IPS-15b (cell line): Measurements from ENCODE around the gene ATL3.
"Not testable (repeated sequence)": the region's sequence is repeated elsewhere in the genome, so short reads cannot be mapped to it uniquely, and the experiment has no call there.

Source experiments
- H3K27me3 ChIP-seq: one replicate; pipeline ENCODE4 v1.6.1; 2013; ENCODE audit warnings: low read length; ENCODE audit not compliant: control insufficient read depth, insufficient read depth
- H3K36me3 ChIP-seq: one replicate; pipeline ENCODE4 v1.6.1; 2013; ENCODE audit warnings: low read length; ENCODE audit not compliant: control insufficient read depth, insufficient read depth
- H3K4me1 ChIP-seq: one replicate; pipeline ENCODE4 v1.6.1; 2013; ENCODE audit warnings: mild to moderate bottlenecking, low read length; ENCODE audit not compliant: control insufficient read depth, insufficient read depth
- H3K4me3 ChIP-seq: one replicate; pipeline ENCODE4 v1.5.1; 2013; ENCODE audit warnings: low read depth, low read length
- H3K9ac ChIP-seq: one replicate; pipeline ENCODE4 v1.6.1; 2013; ENCODE audit warnings: low read depth, mild to moderate bottlenecking, low read length
- H3K9me3 ChIP-seq: one replicate; pipeline ENCODE4 v1.6.1; 2013; ENCODE audit warnings: mild to moderate bottlenecking, low read length; ENCODE audit not compliant: control insufficient read depth, insufficient read depth

ATL3 gene

DNA sequence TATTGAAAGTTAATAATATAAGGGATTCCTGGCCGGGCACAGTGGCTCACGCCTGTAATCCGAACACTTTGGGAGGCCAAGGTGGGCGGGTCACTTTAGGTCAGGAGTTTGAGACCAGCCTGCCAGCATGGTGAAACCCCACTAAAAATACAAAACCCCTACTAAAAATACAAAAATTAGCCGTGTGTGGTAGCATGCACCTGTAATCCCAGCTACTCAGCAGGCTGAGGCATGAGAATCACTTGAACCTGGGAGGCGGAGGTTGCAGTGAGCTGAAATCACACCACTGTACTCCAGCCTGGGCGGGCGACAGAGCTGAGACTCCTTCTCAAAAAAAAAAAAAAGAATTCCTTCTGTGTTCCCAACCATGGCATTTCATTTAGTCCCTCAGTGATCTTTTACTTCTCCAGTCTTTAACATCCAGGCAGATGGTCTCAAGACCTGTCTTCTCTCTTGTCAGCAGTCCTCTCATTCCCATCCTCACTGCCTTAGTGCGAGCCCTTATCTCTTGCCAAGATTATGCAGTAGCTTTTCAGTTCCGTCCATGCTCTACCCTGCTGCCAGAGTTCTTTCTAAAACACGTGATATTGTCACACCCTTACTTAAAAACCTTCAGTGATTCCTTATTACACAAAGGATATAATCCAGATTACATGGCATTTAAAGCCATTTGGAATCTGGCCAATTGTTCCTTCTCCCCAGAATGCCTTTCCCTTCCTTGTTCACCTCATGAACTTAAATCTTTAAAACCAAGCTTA is 28.0 kb upstream of the ATL3 start:
- H3K9me3 ChIP-seq: no peaks in the 10 kb centered on the region
- H3K4me1 ChIP-seq: peaks cover 4% of the 10 kb centered on the region
- H3K36me3 ChIP-seq: no peaks in the 10 kb centered on the region
- no peaks in the 10 kb centered on the region for H3K27me3 ChIP-seq
- no peak overlapping the region for H3K4me3 ChIP-seq
- no peak overlapping the region for H3K9ac ChIP-seq

GRCh38 chr11:63694596-63694995 is 23.4 kb upstream of the ATL3 start:
- H3K4me3 ChIP-seq: no peak overlapping the region
- no peak overlapping the region for H3K9ac ChIP-seq
- H3K27me3 ChIP-seq: no peaks in the 10 kb centered on the region
- H3K9me3 ChIP-seq: no peaks in the 10 kb centered on the region
- H3K36me3 ChIP-seq: no peaks in the 10 kb centered on the region
- H3K4me1 ChIP-seq: peaks cover 8% of the 10 kb centered on the region

GRCh38 chr11:63687845-63688244 is 16.7 kb upstream of the ATL3 start:
- Histone ChIP-seq H3K9ac (no peak overlapping the region), H3K36me3 (no peaks in the 10 kb centered on the region), H3K4me1 (peaks cover 25% of the 10 kb centered on the region), H3K27me3 (no peaks in the 10 kb centered on the region), H3K9me3 (no peaks in the 10 kb centered on the region), H3K4me3 (no peak overlapping the region)

DNA sequence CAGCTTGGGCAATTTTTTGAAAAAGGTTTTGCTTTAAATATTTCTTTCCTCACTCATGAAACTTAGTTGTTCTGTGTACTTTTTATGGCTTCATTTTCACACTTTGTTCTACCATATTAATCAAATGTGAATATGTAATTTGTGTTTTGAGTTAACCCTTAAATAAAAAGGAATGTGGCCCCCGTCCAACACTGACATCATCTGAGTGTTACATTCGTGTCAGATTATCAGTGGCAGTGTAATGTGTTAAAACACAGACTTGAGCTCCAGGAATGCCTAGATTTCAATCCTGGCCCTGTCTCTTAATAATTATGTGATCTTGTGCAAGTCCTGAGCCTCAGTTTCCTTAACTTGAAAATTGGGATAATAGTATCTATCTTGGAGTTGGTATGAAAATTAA is 15.8 kb upstream of the ATL3 start:
- no peak overlapping the region for H3K9ac ChIP-seq
- H3K4me3 ChIP-seq: no peak overlapping the region

DNA sequence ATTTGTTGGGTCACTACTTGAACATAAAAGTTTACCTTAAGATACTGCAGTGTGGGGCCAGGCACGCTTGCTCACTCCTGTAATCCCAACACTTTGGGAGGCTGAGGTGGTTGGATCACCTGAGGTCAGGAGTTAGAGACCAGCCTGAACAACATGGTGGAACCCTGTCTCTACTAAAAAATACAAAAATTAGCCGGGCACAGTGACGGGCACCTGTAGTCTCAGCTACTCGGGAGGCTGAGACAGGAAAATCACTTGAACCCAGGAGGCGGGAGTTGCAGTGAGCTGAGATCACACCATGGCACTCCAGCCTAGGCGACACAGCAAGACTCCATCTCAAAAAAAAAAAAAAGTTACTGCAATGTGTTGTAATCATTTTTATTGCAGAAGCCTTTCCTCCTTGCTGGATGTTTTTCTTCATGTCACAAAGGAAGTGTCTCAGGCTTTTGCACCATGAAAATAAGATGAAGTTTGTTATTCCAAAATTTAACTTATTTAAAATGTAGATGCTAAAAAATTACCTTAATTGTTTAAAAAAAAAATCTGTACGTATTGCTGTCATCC is 14.1 kb upstream of the ATL3 start:
- not testable (repeated sequence) for H3K27me3 ChIP-seq, H3K36me3 ChIP-seq, H3K4me3 ChIP-seq, H3K9me3 ChIP-seq, H3K9ac ChIP-seq
- H3K4me1 ChIP-seq: peaks cover 25% of the 10 kb centered on the region

More for the DNA sequence above, 15.8 kb upstream of the ATL3 start:
- H3K36me3 ChIP-seq: no peaks in the 10 kb centered on the region
- peaks cover 25% of the 10 kb centered on the region for H3K4me1 ChIP-seq
- no peaks in the 10 kb centered on the region for H3K27me3 ChIP-seq
- H3K9me3 ChIP-seq: no peaks in the 10 kb centered on the region

DNA sequence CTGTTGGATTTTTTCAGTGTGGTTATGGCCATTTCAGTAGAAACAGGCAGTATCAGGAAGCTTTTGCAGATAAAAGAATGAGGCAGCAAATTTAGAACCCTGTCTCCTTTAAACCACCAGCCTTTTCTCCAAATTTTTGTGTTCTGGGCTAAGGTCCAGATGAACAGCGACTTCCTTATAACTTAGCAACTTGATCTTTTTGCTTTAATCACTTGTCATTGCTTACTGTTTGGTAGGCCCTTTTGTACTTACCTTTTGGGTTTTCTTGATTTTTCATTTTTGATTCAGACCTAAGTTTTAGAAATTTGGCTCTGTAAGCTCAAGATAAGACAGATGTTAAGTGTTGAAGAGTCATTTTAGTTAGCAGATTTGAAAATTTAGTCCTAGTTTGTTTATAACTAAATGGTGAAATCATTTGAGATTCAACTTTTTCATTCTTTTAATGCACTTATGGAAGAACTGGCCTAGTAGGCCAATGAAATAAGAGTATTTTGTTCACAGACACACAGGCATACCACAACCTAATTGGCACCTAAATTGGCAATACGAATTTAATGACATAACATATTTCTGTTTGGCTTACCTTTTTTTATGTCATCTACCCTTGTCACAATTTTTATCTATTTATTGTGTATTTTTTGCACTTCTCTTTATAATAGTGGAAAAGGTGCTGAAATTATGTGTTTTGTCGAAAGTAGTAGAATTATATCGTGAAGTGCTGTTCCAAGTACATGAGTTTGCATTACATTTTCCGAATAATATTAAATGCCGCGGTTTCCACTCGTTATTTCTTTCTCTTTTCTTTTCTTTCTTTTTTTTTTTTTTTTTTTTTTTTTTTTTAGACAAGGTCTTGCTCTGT is 12.2 kb upstream of the ATL3 start:
- H3K9ac ChIP-seq: peak overlapping the region; percentile 41

DNA sequence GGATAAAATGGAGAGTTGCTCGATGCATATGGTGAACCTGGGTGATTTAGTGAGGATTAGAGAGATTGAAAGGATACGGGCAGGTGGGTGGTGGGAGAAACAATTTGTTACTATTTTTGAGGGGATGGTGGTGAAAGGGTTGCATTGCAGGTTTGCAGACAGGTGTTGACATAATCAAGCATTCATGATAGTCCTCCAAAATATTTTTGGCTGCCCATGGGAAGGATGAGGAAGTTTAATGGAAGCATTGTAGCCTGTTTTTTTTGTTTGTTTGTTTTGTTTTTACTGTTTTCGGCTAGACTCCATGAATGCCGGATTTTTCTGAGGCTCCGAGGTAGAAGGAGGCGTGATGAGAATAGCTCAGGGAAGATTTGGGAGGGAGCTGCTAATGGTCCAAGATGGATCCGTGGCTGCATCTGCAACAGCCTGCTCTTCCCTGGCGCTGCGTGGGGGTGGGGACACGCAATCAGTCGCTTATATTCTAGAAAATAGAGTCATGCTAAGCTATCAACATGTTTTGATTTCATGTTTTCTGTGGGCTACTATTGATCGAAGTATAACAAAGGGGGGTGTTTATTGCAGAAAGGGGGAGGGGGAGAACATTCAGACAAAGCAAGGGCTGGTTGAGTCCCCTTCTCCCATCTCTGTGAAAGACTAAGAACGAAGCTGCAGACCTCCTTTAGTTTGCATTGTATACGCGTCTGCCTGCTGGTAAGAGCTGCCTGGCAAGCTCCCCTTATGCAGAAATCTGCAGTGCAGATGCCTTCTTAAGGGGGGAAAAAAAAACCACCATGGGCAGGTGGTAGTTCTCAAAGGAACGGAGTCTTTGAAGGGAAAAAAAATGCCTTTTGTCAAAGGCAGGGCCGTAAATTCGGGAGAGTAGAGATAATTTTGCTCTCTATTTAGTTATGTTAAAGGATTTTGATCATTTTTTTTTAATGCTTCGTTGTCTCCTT is 11.2 kb upstream of the ATL3 start:
- Histone ChIP-seq H3K9me3 (no peaks in the 10 kb centered on the region), H3K4me3 (peak overlapping the region; percentile 99)

More for the DNA sequence above, 12.2 kb upstream of the ATL3 start:
- Histone ChIP-seq H3K36me3 (no peaks in the 10 kb centered on the region), H3K4me1 (peaks cover 9% of the 10 kb centered on the region), H3K4me3 (peak overlapping the region; percentile 99), H3K9me3 (no peaks in the 10 kb centered on the region), H3K27me3 (no peaks in the 10 kb centered on the region)

GRCh38 chr11:63681321-63682065 is 10.3 kb upstream of the ATL3 start, which contains the start of gene RTN3:
RTN3 (plus strand) TSS chr11:63681500; CDS start chr11:63681637, 137 bp downstream.
- Histone ChIP-seq H3K4me1 (peaks cover 3% of the 10 kb centered on the region), H3K36me3 (no peaks in the 10 kb centered on the region), H3K9ac (peak within 1 kb of the TSS; percentile 87), H3K9me3 (no peaks in the 10 kb centered on the region), H3K27me3 (no peaks in the 10 kb centered on the region), H3K4me3 (peak within 1 kb of the TSS; percentile 99)

More for the DNA sequence above, 11.2 kb upstream of the ATL3 start:
- H3K4me1 ChIP-seq: peaks cover 3% of the 10 kb centered on the region
- H3K27me3 ChIP-seq: no peaks in the 10 kb centered on the region
- H3K9ac ChIP-seq: peak overlapping the region; percentile 87
- H3K36me3 ChIP-seq: no peaks in the 10 kb centered on the region

DNA sequence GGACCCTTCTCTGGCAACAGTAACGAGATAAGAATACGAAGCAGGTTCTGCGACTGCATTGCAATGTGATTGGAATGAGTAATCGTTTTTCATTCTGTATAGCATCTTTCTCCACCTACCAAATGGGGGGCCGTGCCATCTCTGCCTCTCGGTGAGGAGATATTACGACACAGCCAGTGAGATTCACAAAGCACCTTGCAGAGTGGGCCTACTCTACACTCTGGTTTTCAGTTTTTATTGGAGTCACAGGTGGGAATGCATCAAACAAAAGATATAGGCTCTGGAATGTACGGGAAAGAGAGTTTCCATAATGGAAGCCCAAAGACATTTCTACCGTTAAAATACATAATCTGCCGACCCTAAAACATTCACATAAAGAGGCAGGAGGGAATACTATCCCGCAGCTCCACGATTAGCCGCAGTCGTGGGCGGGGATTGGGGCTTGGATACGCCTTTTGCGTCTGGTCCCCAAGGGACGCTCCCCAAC is 9.7 kb upstream of the ATL3 start:
- Histone ChIP-seq H3K4me1 (peaks cover 3% of the 10 kb centered on the region), H3K36me3 (no peaks in the 10 kb centered on the region), H3K27me3 (no peaks in the 10 kb centered on the region), H3K9me3 (no peaks in the 10 kb centered on the region), H3K4me3 (peak overlapping the region; percentile 99), H3K9ac (no peak overlapping the region)

- no peaks in the 10 kb centered on the region for H3K27me3 ChIP-seq
- H3K4me3 ChIP-seq: no peak overlapping the region
- no peaks in the 10 kb centered on the region for H3K4me1 ChIP-seq
- H3K9me3 ChIP-seq: no peaks in the 10 kb centered on the region
- no peak overlapping the region for H3K9ac ChIP-seq
- H3K36me3 ChIP-seq: no peaks in the 10 kb centered on the region
Observed at GRCh38 chr11:63673579-63673978, 2.4 kb upstream of the ATL3 start.
